Measurements from ENCODE around the gene OR6B2.

DNA sequence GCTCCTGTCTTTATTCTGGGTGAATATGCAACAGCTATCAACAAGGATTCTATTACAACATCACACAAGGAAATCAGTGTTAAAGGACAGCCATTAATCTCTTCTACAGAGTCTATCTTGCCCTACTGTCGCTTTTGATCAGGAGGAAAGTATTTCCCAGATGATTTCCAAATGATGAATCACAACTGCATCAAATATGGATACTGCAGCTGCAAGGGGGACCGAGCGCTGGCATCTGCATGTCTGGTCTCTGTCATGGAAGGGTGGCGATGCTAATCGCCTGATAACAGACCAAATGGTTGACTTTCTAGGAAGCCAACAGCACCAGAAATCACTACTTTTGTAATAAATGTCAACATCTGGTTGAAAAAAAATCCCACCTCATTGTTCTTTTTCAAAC is 44.3 kb upstream of the OR6B2 start:
- TF ChIP-seq, protein P1, sequence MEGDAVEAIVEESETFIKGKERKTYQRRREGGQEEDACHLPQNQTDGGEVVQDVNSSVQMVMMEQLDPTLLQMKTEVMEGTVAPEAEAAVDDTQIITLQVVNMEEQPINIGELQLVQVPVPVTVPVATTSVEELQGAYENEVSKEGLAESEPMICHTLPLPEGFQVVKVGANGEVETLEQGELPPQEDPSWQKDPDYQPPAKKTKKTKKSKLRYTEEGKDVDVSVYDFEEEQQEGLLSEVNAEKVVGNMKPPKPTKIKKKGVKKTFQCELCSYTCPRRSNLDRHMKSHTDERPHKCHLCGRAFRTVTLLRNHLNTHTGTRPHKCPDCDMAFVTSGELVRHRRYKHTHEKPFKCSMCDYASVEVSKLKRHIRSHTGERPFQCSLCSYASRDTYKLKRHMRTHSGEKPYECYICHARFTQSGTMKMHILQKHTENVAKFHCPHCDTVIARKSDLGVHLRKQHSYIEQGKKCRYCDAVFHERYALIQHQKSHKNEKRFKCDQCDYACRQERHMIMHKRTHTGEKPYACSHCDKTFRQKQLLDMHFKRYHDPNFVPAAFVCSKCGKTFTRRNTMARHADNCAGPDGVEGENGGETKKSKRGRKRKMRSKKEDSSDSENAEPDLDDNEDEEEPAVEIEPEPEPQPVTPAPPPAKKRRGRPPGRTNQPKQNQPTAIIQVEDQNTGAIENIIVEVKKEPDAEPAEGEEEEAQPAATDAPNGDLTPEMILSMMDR (IDR thresholded peaks at IDR 0.05; ENCODE audit: low read depth, low read length, missing input control), result no peak
- TF ChIP-seq JUND (IDR thresholded peaks at IDR 0.05) (no peak), RAD21 (IDR thresholded peaks at IDR 0.05) (no peak)
- TF ChIP-seq, protein P2, sequence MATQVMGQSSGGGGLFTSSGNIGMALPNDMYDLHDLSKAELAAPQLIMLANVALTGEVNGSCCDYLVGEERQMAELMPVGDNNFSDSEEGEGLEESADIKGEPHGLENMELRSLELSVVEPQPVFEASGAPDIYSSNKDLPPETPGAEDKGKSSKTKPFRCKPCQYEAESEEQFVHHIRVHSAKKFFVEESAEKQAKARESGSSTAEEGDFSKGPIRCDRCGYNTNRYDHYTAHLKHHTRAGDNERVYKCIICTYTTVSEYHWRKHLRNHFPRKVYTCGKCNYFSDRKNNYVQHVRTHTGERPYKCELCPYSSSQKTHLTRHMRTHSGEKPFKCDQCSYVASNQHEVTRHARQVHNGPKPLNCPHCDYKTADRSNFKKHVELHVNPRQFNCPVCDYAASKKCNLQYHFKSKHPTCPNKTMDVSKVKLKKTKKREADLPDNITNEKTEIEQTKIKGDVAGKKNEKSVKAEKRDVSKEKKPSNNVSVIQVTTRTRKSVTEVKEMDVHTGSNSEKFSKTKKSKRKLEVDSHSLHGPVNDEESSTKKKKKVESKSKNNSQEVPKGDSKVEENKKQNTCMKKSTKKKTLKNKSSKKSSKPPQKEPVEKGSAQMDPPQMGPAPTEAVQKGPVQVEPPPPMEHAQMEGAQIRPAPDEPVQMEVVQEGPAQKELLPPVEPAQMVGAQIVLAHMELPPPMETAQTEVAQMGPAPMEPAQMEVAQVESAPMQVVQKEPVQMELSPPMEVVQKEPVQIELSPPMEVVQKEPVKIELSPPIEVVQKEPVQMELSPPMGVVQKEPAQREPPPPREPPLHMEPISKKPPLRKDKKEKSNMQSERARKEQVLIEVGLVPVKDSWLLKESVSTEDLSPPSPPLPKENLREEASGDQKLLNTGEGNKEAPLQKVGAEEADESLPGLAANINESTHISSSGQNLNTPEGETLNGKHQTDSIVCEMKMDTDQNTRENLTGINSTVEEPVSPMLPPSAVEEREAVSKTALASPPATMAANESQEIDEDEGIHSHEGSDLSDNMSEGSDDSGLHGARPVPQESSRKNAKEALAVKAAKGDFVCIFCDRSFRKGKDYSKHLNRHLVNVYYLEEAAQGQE (IDR thresholded peaks at IDR 0.05), result no peak

Measured in liver (tissue), 3 donors.